SIG-M5 treated with dmso at 0.1 percent for 504 hours (cell line): Measurements from ENCODE around the gene UBE3D.

Source experiments
- DNase-seq: peaks from one replicate; lab custom pipeline; 2025; ENCODE audit not compliant: unreplicated experiment; lab: John Stamatoyannopoulos, UW

The UBE3D gene, protein sequence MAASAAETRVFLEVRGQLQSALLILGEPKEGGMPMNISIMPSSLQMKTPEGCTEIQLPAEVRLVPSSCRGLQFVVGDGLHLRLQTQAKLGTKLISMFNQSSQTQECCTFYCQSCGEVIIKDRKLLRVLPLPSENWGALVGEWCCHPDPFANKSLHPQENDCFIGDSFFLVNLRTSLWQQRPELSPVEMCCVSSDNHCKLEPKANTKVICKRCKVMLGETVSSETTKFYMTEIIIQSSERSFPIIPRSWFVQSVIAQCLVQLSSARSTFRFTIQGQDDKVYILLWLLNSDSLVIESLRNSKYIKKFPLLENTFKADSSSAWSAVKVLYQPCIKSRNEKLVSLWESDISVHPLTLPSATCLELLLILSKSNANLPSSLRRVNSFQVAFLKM

DNA sequence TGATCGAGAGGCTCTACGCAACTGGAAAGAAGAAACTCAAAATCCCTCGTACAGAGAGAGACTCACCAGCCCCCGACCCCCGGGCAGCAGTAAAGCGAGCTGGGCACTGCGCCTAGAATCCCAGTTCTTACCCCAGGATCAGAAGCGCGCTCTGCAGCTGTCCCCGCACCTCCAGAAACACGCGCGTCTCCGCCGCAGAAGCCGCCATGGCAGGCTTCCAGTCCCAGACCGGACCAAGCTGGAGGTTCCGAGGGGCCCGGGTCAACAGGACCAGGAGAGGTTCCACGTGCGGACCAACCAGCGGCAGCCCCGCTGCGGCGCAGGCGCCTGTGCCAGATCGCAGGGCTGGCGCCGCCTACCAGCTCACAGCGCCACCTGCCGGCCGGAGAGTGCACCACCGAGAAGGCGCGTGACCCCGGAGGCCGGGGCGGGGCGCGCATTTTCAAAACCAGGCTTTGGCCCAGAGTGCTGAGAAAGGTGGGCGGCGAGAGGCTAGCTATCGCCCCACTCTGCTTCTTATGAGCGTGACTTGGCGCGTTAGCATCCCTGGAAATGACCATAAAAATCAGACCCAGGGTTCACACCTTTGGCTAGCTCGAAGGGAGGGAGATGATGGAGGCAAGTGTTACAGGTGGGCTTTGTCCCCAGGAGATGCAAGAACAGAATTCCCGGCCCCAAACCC, at the start of gene UBE3D:
Gene UBE3D, minus strand, starts transcription at position 331 of the 682 bp plus-strand sequence. Its CDS starts 123 bp downstream, at position 208.
- peak; percentile 74 for DNase-seq

DNA sequence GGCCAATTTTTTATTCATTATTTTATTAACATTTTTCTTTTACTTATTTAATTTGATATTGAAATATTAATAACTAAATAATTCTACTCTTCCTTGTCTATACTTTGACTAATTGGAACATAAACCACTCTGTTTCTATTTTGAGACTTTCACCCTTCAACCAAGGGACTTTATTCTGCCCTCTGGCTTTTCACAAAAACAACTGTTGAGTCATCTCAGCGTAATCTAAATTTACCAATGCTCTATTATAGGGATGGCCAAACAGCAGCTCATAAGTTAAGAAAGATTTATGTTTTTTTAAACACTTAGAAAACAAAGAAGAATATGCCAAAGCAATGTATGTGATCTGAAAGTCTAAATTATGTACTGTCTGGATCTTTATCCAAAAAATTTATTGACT, 48.5 kb upstream of the UBE3D start:
- no peak for DNase-seq

DNA sequence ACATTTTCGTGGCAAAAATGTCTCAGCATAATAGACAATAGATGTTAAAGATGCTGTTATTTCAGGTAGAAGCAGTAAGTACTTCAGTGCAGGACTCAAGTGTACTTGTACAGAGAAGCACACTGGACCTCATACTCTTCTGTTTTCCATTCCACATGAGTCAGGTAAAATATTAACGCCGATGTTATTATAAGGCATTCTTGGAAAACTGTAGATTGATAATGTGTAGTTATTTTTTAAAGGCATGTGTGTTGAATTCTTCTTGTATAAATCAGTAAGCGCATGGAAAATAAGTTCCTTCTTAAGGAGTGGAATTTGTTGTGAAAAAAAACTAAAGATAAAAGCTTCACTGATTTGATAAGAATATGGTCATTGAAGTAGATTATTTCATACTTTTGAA, 47.6 kb upstream of the UBE3D start:
- no peak for DNase-seq

DNA sequence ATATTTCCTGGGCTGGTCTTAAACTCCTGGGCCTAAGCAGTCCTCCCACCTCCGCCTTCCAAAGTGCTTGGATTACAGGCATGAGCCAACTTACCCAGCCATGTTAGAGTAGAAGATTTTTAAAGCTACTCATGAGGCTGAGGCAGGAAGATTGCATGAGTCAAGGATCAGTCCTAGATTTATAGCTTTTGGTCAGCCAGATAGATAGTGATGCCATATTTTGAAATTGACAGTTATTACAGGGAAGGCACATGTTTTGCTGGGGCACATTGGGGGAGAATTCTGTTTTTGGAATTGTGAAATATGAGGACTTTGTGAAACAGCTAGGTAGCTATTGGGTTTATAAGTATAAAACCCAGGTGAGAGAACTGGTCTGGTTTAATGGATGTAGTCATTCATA, 42.7 kb upstream of the UBE3D start:
- no peak for DNase-seq

DNA sequence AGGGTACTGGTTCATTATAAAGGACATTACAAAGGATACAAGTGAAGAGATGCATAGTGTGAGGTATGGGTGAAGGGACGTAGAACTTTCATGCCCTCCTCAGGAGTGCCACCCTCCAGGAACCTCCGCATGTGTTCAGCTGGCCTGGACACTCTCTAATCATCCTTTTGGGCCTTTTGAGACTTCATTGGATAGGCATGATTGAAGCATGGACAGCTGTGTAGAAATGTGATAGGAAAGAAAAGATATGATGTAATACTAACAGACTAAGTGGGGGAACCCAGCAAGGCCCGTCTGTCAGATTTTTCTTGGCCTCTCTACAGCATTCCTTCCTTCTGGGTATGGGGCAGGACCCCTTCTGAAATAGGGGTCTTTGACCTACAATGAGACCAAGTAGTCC, 32.9 kb upstream of the UBE3D start:
- DNase-seq: no peak

DNA sequence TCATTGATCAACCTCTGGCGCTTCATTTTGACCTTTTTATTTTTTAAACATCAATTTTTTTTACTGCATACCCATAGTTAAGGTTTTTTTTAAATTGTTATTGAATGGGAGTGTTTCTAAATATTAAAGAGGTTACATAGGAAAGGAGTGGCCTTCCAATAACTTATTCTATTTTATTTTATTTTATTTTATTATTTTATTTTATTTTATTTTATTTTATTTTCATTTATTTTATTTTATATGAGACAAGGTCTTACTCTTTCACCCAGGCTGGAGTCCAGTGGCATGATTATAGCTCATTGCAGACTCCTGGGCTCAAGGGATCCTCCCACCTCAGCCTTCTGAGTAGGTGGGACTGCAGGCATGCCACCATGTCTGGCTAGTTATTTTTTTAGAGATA, 32.0 kb upstream of the UBE3D start:
- DNase-seq: no peak

DNA sequence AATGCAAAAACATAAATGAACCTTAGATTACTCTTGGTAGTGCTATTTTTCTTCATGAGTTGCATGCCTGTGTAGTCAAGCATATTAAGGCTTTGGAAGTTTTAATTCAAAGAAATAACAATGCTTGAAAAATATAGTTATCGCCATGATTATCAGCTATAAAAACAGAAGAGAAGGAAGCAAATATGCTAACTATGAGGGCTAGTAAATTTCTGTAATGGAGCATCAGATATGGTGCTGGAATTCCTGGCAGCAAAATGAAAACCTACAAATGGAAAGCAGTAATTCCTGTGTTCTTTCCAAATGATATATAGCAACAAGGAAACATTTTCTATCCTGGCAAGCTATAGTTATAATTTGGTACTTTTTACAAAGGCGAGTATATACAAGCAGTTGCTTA, 31.6 kb upstream of the UBE3D start:
- DNase-seq: no peak

DNA sequence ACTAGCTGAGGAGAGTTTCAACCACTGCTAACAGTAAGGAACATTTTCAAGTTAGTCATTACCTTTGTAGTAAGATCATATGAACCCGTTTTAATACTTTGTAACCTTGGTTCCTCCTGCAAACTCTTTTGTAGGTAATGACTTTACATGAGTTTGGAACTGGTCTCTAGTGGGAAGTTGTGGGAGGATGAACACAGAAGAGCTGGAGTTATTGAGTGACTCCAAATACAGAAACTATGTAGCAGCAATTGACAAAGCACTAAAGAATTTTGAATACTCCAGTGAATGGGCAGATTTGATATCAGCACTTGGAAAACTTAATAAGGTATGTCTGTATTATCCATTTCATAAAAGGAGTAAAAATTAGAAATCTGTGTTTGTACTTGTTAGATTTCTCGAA, 31.1 kb upstream of the UBE3D start:
- DNase-seq: no peak

DNA sequence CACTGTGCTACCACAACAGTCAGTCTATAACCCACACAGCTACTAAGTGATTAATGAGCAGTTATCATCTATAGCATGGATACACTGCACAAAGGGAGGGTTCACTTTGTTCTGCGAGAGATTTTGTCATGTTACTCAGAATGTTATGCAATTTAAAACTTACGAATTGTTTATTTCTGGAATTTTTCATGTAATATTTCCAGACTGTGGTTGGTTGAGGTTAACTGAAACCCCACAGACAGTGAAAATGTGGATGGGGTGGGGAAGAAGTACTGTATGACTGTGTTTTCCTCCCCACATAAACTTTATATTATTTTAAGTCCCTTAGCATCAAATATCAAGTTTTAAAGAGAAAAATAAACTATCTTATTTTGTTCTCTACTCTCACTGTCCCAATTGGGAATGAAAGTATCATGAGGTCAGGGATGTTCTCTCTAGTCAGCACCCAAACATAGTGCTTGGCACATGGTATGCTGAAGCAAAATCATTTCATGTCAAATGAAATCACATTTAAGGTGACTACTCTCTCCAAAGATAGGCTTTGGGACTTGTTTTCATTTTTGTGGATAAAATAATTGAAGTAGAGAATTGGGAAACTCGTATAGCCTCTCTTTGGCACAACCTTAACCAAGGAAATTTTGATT, 27.2 kb upstream of the UBE3D start:
- DNase-seq: peak; percentile 16

DNA sequence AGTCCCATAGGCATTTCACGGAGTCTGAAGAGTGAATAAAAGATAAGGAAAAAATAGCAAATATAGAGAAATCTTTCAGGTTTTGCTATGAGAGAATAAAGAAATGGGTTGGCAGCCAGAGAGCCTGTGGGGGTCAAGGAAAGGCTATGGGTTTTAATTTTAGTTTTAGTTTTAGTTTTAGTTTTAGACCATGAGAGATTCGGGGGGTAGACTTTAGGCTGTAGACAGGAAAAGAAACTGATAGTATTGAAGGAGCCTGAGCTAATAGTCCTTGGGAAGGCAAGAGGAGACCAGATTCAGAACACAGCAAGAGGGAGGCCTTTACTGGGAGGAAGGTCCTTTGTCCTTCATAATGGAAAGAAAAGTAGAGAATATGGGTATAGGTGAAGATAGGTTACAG, 21.1 kb upstream of the UBE3D start:
- DNase-seq: no peak

DNA sequence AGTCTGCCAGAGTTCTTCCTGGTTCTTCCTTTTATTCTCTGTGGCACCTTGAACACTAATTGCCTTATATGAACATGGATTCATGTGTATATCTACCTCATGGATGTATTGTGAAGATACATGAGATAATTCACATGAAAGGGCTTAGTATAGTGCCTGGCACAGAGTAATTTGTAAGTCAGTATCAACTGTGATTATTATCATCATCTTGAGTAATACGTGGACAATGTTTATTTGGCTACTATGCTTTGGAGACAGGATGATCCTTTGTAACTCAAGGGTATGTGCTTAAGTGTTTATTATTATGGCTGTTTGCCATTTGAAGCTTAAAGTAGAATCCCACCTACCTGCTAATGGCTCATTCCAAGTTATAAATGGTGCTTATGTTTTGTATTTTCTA, 17.8 kb upstream of the UBE3D start:
- no peak for DNase-seq

DNA sequence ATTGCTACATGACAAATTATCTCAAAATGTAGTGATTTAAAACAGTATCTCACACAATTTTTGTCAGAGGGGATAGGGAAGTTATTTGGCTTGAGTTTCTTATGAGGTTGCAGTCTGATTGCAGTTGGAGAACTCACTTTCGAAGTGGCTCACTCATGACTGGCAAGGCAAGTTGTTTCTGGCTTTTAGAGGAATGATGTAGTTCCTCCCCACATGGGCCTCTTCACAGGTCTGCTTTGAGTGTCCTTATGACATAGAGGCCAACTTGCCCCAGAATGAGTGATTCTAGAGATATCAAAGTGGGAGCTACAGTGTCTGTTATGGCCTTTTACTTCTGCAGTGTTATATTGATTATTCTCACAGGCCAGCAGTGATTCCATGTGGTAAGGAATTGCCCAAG, 8.0 kb upstream of the UBE3D start:
- DNase-seq: no peak

DNA sequence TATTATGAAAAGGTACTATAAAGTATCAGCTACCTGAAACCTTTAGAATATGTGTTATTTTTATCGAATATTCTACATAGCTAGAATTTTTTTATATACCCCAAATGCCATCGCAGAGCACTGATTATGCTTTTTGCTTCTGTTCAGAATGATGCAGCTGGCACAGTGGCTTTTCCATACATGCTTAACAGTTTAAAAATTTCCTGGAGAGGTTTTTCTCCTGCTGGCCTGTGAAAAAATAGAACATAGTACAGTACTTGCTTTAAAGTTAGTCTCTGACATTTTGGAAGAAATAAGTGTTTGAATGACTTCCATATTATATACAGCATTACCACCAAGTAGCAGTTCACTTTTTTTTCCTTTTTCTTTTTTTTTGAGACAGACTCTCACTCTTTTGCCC, 7.1 kb upstream of the UBE3D start:
- DNase-seq: no peak

DNA sequence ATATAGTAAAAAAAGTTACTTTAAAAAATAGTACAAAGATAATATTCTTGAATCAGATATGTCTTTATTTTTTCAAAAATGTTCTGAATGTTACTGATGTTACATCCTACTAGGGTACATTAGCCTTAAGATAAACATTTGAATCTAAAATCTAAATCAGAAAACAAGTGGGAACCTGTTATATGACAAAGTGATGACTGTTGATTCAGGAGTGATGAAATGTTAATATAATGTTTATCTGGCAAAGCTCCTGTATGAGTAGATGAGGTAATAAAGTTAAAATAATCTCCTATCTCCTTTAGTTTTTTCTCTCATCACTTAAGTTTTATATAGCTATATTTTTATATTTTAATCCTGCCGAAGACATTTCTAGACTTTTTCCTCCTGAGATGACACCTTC, 6.1 kb upstream of the UBE3D start:
- no peak for DNase-seq

DNA sequence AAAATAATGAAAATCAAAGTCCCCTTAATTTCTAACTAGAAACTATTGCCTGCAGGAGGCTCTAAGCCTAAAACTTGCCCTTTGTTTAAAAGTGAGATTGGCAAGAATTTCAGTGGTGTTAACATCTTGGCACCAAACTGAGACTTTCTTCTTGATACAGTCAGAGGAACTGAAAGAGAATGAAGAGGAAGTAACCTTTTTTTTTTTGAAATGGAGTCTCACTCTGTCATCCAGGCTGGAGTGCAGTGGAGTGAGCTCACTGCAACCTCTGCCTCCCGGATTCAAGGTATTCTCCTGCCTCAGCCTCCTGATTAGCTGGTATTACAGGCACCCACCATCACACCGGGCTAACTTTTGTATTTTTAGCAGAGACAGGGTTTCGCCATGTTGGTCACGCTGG, 5.4 kb upstream of the UBE3D start:
- peak; percentile 77 for DNase-seq

DNA sequence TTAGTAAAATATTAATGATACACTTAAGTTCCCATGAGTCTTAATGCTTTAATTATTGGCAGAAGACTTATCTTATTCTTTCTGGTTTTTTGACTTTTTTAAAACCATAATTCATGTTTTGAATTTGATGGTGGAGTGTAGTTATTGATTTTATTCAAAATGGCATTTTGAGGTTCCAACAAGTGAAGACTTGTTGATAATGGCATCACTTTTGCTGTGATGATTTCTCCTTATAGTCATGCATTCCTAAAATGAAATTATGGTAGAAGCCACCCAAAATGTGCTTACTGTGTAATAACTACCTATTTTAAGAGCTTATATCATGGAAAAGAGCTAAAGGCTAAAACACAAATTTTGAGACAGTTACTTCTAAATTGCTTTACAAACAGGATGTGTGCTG, 4.0 kb upstream of the UBE3D start:
- no peak for DNase-seq

DNA sequence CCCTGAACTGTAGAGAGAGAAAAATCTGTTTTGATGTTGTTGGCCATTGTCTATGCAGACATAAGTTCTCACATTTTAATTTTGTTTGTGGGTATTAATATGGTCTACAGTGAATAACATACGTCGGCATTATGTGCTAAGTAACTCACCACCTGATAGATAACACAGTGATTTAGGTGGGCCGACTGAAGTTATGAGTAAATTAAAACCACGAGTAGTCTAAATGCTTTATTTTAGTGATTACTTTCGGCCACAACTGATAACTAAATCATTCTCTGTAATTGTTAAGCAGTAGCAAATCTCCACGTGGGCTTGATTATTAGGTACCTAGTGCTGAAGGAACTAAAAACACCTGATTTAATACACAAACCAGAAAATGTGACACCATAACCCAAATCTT, 3.0 kb upstream of the UBE3D start:
- no peak for DNase-seq

DNA sequence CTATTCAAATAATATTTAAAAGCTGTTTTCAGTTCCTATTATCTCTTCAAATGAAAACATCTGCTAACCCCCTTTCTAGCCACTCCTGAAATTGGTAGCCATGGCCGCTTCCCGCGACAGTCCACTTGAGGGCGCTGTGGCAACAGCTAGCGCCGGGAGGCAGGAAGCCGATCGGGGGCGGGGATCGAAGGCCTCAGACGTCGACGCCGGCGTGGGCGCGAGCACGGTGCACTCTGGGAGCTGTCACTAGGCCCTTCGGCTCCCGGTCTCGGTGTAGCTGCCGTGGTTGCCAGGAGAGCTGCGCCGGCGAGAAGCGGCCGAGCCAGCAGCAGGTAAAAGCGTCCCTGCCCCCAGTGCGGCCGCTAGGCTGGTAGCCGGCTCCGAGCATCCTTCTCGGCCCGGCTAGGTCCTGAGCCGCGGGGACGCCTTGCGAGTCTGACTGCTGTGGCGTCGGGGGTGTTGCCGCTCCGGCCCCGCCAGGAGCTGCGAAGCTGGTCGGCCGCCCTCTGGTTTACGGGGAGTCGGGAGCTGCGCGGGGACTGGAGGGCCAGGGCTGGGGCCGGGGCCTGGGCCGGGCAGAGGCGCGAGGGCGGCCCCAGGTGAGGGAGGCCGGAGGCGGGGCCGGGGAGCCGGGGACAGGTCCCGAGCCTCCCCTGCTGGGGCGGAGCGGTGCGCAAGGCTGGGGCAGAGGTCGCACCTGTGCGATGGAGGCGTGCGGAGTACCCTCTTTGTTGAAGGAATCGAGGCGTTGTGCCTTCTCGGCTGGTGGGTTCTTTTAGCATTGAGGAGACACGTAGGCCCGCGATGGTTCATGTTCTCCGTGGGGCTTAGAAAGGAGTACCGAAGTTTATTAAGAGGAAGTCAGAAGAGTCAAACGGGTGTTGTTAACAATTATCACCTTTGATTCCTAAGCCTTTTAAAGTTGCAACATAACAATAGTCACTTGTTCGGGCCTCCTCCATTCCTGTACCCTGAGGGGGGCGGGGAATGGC, 2.1 kb upstream of the UBE3D start, which contains the start of gene DOP1A:
Gene DOP1A, plus strand, starts transcription at position 224 of the 992 bp plus-strand sequence. CDS start 29,307 bp downstream, outside the sequence.
- DNase-seq: peak; percentile 91

DNA sequence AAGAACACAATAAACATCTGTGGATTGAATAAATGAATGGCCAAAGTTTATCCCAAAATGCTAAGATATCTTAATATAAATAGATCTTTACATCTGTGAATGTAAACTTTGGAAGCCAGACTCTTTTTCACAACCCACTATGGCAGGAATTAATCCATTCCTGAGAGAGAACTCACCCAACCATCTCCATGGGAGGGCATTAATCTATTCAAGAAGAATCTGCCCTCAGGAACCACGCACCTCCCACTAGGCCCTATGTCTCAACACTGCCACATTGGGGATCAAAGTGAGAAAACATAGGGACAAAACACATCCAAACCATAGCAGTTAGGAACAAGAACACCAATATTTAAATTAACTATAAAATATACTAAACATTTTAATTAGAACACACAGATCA, 3.4 kb downstream of the UBE3D start:
- no peak for DNase-seq

DNA sequence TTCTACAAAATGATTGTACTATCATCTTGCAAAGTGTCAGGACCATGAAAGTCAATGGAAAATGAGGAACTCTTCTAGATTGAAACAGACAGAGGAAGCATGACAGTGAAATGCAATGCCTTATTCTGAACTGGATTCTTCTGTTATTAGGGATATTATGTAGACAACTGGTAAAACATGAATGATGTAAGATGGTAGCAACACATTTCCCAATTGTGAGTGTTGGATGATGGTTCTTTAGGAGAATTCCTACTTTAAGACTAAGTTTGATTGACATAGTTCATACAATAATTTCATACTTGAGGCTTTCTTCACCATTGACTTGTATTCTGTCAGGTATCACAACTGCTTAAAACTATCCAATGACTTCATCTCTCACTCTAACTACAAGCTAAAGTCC, 4.5 kb downstream of the UBE3D start:
- no peak for DNase-seq
